ENCODE measurements around the gene TNN. TPM values are rescaled to one million over a fixed set of nuclear protein-coding genes. Genes with fewer than 3 reads are reported as not detected.

TNN gene
- total RNA-seq, 1 donor from 2014 or later, result 0.25 TPM

DNA sequence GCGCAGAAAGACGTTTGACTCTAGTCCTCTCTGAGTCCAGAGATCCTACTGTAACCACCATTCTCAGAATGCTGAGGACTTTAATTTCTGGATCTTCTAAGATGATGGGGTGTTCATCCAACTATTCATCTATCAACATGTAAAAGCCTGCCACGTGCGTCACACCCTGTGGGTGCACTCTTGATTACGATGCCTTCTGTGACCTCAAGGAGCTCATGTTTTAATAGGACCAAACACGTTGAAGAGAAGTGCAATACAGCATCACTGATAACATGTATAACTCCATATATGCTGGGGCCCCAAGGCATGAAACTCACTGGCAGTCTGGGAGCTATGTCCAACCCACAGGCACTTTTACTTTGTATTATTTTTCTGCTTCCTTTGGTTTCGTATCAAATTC, 105.9 kb downstream of the TNN start:
- H3K27ac Mint-ChIP-seq (ENCODE audit: unreplicated experiment), result no peak overlapping the region
- no peaks in the 10 kb centered on the region for H3K36me3 Mint-ChIP-seq (ENCODE audit: low read depth)
- TF ChIP-seq, protein P1, sequence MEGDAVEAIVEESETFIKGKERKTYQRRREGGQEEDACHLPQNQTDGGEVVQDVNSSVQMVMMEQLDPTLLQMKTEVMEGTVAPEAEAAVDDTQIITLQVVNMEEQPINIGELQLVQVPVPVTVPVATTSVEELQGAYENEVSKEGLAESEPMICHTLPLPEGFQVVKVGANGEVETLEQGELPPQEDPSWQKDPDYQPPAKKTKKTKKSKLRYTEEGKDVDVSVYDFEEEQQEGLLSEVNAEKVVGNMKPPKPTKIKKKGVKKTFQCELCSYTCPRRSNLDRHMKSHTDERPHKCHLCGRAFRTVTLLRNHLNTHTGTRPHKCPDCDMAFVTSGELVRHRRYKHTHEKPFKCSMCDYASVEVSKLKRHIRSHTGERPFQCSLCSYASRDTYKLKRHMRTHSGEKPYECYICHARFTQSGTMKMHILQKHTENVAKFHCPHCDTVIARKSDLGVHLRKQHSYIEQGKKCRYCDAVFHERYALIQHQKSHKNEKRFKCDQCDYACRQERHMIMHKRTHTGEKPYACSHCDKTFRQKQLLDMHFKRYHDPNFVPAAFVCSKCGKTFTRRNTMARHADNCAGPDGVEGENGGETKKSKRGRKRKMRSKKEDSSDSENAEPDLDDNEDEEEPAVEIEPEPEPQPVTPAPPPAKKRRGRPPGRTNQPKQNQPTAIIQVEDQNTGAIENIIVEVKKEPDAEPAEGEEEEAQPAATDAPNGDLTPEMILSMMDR (IDR thresholded peaks at IDR 0.05), result no peak
- H3K9me3 Mint-ChIP-seq (ENCODE audit: low read depth), result no peaks in the 10 kb centered on the region
- DNase-seq (ENCODE audit: low spot score), result no peak
- H3K4me3 Mint-ChIP-seq (ENCODE audit: unreplicated experiment), result no peak overlapping the region
- H3K27me3 Mint-ChIP-seq (ENCODE audit: low read depth), result peaks cover 3% of the 10 kb centered on the region
- peaks cover 6% of the 10 kb centered on the region for H3K4me1 Mint-ChIP-seq (ENCODE audit: low read depth)

DNA sequence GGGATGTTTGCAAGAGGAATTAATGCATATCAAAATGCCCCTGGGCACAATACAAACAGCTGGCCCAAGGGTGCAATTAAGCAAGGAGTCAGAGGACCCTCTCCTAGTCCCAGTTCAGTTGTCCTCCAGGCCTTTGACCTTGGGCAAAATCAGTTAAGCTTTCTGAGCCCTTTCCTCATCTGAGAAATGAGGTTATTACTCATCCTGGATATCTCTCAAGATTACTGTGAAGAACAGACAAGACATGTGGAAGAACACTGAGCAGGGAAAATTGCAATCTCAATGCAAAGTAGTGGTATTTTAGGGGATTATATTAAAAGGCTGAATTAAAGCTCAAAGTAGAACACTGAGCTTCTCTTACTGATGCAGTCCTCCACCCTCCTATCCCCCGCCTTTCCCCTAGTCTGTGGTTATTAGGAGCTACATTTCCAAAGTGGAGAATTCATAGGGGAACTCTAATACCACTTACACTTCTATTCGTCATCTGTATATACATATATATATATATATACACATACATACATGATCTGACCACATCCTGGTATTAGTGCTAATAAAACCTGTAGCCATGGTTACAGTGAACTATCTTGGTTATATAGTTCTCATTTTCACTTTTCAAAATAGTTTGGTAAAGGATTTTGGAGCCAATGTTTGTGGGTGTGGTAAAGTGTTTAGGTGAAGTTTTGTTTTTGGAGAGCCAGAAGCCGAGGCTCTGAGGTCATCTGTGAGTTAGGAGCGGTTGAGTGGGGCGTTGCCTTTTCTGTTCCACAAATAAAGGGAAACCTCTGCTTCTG, 106.9 kb downstream of the TNN start:
- H3K27ac Mint-ChIP-seq (ENCODE audit: unreplicated experiment), result no peak overlapping the region
- TF ChIP-seq, protein P1 (IDR thresholded peaks at IDR 0.05), result no peak
- H3K9me3 Mint-ChIP-seq (ENCODE audit: low read depth), result no peaks in the 10 kb centered on the region
- peaks cover 6% of the 10 kb centered on the region for H3K4me1 Mint-ChIP-seq (ENCODE audit: low read depth)
- no peak for DNase-seq (ENCODE audit: low spot score)
- peaks cover 3% of the 10 kb centered on the region for H3K27me3 Mint-ChIP-seq (ENCODE audit: low read depth)
- no peak overlapping the region for H3K4me3 Mint-ChIP-seq (ENCODE audit: unreplicated experiment)
- H3K36me3 Mint-ChIP-seq (ENCODE audit: low read depth), result no peaks in the 10 kb centered on the region

DNA sequence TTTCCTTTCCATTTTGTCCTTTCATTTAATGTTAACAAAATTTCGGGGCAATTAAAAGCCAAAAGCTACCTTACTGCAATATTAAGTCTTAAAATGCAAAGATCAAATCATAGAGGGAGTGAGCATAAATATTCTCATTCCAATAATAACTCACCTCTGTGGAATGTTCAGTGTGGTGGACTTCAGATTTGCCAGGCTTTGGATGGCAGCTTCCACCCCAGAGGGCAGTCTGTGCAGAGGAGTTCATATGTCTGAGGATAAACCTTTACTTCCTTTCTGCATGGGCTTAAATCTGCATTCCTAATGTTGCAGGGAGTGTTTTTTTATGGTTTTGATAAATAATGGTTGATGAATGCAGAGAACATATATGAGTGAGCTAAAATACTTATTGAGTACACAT, 108.6 kb downstream of the TNN start:
- Mint-ChIP-seq H3K9me3 (ENCODE audit: low read depth) (no peaks in the 10 kb centered on the region), H3K4me3 (ENCODE audit: unreplicated experiment) (no peak overlapping the region), H3K4me1 (ENCODE audit: low read depth) (peaks cover 6% of the 10 kb centered on the region), H3K27ac (ENCODE audit: unreplicated experiment) (no peak overlapping the region), H3K36me3 (ENCODE audit: low read depth) (no peaks in the 10 kb centered on the region), H3K27me3 (ENCODE audit: low read depth) (peaks cover 5% of the 10 kb centered on the region)
- DNase-seq (ENCODE audit: low spot score), result no peak
- TF ChIP-seq, protein P1 (IDR thresholded peaks at IDR 0.05), result no peak

DNA sequence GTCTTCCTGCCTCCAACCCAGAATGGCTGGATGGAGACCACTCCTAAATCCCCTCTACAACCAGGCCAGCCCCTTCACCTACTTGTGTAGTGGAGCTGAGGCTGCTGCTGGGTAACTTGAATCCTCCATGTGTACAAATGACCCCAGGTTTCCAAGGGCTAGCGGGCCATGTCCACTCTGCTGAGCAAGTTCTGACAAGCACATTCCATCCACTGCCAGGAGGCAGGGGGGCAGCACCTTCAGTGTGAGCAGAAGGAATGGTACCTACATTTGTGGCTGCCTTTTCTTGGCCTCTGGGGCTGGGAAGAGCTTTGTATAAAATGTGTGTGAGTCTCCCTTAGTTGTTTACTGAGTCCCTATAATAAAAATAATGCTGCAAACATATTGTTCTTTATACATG, 110.4 kb downstream of the TNN start:
- Mint-ChIP-seq H3K4me3 (ENCODE audit: unreplicated experiment) (no peak overlapping the region), H3K9me3 (ENCODE audit: low read depth) (no peaks in the 10 kb centered on the region), H3K27ac (ENCODE audit: unreplicated experiment) (no peak overlapping the region), H3K27me3 (ENCODE audit: low read depth) (peaks cover 8% of the 10 kb centered on the region), H3K4me1 (ENCODE audit: low read depth) (peaks cover 6% of the 10 kb centered on the region), H3K36me3 (ENCODE audit: low read depth) (no peaks in the 10 kb centered on the region)
- no peak for DNase-seq (ENCODE audit: low spot score)
- TF ChIP-seq, protein P1 (IDR thresholded peaks at IDR 0.05), result no peak

DNA sequence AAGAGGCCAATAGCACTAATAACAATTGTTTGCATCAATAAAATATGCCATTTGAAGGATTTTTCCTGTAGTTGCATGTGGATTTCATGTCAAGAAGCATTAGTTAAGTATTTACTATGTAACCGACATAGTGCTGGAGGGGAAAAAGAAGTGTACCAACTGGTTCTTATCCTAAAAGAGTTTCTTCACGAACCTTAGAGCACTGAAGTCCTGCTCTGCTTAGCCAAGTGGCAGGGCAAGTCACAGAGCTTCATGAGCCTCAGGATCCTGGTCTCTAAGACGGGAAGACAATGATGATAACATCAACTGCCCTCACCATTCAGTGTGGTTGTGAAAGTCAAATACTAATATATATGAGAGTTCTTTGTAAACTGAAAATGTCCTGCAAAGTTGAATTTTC, 110.8 kb downstream of the TNN start:
- DNase-seq (ENCODE audit: low spot score), result no peak
- TF ChIP-seq, protein P1 (IDR thresholded peaks at IDR 0.05), result no peak
- peaks cover 6% of the 10 kb centered on the region for H3K4me1 Mint-ChIP-seq (ENCODE audit: low read depth)
- no peak overlapping the region for H3K4me3 Mint-ChIP-seq (ENCODE audit: unreplicated experiment)
- peaks cover 8% of the 10 kb centered on the region for H3K27me3 Mint-ChIP-seq (ENCODE audit: low read depth)
- no peaks in the 10 kb centered on the region for H3K9me3 Mint-ChIP-seq (ENCODE audit: low read depth)
- H3K36me3 Mint-ChIP-seq (ENCODE audit: low read depth), result no peaks in the 10 kb centered on the region
- no peak overlapping the region for H3K27ac Mint-ChIP-seq (ENCODE audit: unreplicated experiment)
